Measurements from ENCODE around the gene MAST4. TPM values are rescaled to one million over a fixed set of nuclear protein-coding genes. Genes with fewer than 3 reads are reported as not detected.

Gene MAST4
- polyA plus RNA-seq, 2 of the 4 experiments (the other 2 are of a cell fraction), result 1.2 to 5.8 TPM

- CTCF ChIA-PET, result interaction anchor here (1.8 kb wide), 1 partner anchor 36 kb away, joined by 4 read pairs; no protein-coding TSS in a partner anchor
- Histone ChIP-seq H3K4me2 (no peak overlapping the region), H3K27ac (no peak overlapping the region), H3K9me3 (no peaks in the 10 kb centered on the region), H3K4me1 (no peaks in the 10 kb centered on the region), H3K4me3 (no peak overlapping the region)
- ATAC-seq, result no peak
- POLR2A ChIA-PET, result no interaction called here
- DNase-seq (ENCODE audit: low read depth in 1 of 2, low spot score in 1 of 2), result no peak
- 57% methylated on average over 3 of the region's 3 CpGs for WGBS (ENCODE audit: missing lambda C conversion rate)
- TF ChIP-seq, protein P1, sequence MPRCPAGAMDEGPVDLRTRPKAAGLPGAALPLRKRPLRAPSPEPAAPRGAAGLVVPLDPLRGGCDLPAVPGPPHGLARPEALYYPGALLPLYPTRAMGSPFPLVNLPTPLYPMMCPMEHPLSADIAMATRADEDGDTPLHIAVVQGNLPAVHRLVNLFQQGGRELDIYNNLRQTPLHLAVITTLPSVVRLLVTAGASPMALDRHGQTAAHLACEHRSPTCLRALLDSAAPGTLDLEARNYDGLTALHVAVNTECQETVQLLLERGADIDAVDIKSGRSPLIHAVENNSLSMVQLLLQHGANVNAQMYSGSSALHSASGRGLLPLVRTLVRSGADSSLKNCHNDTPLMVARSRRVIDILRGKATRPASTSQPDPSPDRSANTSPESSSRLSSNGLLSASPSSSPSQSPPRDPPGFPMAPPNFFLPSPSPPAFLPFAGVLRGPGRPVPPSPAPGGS (IDR thresholded peaks at IDR 0.05), result no peak
- TF ChIP-seq, protein P2, sequence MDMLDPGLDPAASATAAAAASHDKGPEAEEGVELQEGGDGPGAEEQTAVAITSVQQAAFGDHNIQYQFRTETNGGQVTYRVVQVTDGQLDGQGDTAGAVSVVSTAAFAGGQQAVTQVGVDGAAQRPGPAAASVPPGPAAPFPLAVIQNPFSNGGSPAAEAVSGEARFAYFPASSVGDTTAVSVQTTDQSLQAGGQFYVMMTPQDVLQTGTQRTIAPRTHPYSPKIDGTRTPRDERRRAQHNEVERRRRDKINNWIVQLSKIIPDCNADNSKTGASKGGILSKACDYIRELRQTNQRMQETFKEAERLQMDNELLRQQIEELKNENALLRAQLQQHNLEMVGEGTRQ (IDR thresholded peaks at IDR 0.05), result no peak
- no peak for TF ChIP-seq RCOR1 (IDR thresholded peaks at IDR 0.05; ENCODE audit: low read depth, low read length)
- no peak for TF ChIP-seq EHMT2 (IDR thresholded peaks at IDR 0.05; ENCODE audit: low read depth)
- TF ChIP-seq NR3C1 (IDR thresholded peaks at IDR 0.05), result no peak
- no peak for TF ChIP-seq FOSL2 (IDR thresholded peaks at IDR 0.05)
- TF ChIP-seq FOSL2 (CRISPR knock-in tag; IDR thresholded peaks at IDR 0.05), result no peak
- no peak for TF ChIP-seq KDM1A (IDR thresholded peaks at IDR 0.05; ENCODE audit: low read depth)
- no peak for TF ChIP-seq HEYL (CRISPR knock-in tag; IDR thresholded peaks at IDR 0.05)
- no peak for TF ChIP-seq POLR2AphosphoS2 (conservative IDR thresholded peaks at IDR 0.05; ENCODE audit: low read length)
- no peak for TF ChIP-seq ZSCAN20 (CRISPR knock-in tag; IDR thresholded peaks at IDR 0.05)
- TF ChIP-seq EHF (CRISPR knock-in tag; IDR thresholded peaks at IDR 0.05), result no peak
- TF ChIP-seq RAD21 (conservative IDR thresholded peaks at IDR 0.05 in 1 of 2, IDR thresholded peaks at IDR 0.05 in 1 of 2), result no peak
- TF ChIP-seq NFE2L2 (conservative IDR thresholded peaks at IDR 0.05; ENCODE audit: low read length), result no peak
- no peak for FAIRE-seq
Measured at GRCh38 chr5:66777868-66778267, 181.7 kb downstream of the MAST4 start.

DNA sequence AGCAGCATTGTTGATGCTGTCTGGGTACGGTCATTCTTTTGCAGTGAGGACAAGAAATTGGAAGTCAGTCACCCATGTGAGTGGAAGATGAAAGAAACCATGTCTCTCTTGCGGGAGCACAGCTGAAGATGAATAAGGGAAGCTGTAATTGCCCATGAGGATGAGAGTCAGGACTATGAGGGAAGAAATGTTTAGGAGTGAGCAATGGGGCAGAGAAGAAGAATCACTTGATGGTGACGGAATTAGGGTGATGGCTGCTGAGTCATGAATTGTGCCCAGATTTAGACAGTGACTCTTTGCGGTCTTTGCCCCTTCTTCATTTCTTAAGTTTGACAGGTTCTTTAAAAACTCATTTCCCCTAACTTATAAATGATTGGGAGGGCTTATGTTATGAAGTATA lies 183.3 kb downstream of the MAST4 start:
- Histone ChIP-seq H3K4me3 (no peak overlapping the region), H3K4me2 (no peak overlapping the region), H3K27ac (no peak overlapping the region), H3K9me3 (no peaks in the 10 kb centered on the region), H3K4me1 (no peaks in the 10 kb centered on the region)
- ChIA-PET CTCF (interaction anchor here (1.0 to 1.8 kb wide), 2 partner anchors 38 to 473 kb away, joined by 3 to 4 read pairs; no protein-coding TSS in a partner anchor), POLR2A (no interaction called here)
- ATAC-seq (no peak), FAIRE-seq (no peak), DNase-seq (ENCODE audit: low read depth in 1 of 2, low spot score in 1 of 2) (no peak)
- no peak for TF ChIP-seq RNF2 (IDR thresholded peaks at IDR 0.05; ENCODE audit: borderline replicate concordance, low read depth)
- TF ChIP-seq ZNF302 (CRISPR knock-in tag; IDR thresholded peaks at IDR 0.05), result no peak
- no peak for TF ChIP-seq PHF8 (IDR thresholded peaks at IDR 0.05; ENCODE audit: borderline replicate concordance, low read depth)
- TF ChIP-seq, protein P3, sequence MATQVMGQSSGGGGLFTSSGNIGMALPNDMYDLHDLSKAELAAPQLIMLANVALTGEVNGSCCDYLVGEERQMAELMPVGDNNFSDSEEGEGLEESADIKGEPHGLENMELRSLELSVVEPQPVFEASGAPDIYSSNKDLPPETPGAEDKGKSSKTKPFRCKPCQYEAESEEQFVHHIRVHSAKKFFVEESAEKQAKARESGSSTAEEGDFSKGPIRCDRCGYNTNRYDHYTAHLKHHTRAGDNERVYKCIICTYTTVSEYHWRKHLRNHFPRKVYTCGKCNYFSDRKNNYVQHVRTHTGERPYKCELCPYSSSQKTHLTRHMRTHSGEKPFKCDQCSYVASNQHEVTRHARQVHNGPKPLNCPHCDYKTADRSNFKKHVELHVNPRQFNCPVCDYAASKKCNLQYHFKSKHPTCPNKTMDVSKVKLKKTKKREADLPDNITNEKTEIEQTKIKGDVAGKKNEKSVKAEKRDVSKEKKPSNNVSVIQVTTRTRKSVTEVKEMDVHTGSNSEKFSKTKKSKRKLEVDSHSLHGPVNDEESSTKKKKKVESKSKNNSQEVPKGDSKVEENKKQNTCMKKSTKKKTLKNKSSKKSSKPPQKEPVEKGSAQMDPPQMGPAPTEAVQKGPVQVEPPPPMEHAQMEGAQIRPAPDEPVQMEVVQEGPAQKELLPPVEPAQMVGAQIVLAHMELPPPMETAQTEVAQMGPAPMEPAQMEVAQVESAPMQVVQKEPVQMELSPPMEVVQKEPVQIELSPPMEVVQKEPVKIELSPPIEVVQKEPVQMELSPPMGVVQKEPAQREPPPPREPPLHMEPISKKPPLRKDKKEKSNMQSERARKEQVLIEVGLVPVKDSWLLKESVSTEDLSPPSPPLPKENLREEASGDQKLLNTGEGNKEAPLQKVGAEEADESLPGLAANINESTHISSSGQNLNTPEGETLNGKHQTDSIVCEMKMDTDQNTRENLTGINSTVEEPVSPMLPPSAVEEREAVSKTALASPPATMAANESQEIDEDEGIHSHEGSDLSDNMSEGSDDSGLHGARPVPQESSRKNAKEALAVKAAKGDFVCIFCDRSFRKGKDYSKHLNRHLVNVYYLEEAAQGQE (IDR thresholded peaks at IDR 0.05), result no peak
- TF ChIP-seq, protein P4, sequence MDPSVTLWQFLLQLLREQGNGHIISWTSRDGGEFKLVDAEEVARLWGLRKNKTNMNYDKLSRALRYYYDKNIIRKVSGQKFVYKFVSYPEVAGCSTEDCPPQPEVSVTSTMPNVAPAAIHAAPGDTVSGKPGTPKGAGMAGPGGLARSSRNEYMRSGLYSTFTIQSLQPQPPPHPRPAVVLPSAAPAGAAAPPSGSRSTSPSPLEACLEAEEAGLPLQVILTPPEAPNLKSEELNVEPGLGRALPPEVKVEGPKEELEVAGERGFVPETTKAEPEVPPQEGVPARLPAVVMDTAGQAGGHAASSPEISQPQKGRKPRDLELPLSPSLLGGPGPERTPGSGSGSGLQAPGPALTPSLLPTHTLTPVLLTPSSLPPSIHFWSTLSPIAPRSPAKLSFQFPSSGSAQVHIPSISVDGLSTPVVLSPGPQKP (IDR thresholded peaks at IDR 0.05; ENCODE audit: low read depth, low read length), result no peak
- TF ChIP-seq, protein P2 (IDR thresholded peaks at IDR 0.05), result no peak
- TF ChIP-seq EHMT2 (IDR thresholded peaks at IDR 0.05; ENCODE audit: low read depth), result no peak
- TF ChIP-seq NPAS2 (CRISPR knock-in tag; IDR thresholded peaks at IDR 0.05; ENCODE audit: borderline replicate concordance), result no peak
- no peak for TF ChIP-seq POLR2AphosphoS2 (conservative IDR thresholded peaks at IDR 0.05; ENCODE audit: low read length)
- TF ChIP-seq CBX8 (IDR thresholded peaks at IDR 0.05), result no peak
- 58% methylated on average over 4 of the region's 4 CpGs for WGBS (ENCODE audit: missing lambda C conversion rate)

Data from A549 (cell line).